ENCODE results near the gene MYH10.

- TF ChIP-seq CTCF (IDR thresholded peaks at IDR 0.05) (no peak), POLR2A (IDR thresholded peaks at IDR 0.05) (no peak)
These were observed 15.5 kb downstream of the MYH10 start for GRCh38 chr17:8614988-8615387.
